Testis (tissue), 3 donors: ENCODE data around the gene HARS2. TPM values are rescaled to one million over a fixed set of nuclear protein-coding genes. Genes with fewer than 3 reads are reported as not detected.
"Not testable (repeated sequence)": the region's sequence is repeated elsewhere in the genome, so short reads cannot be mapped to it uniquely, and the experiment has no call there.

ENCODE experiments used
- DNase-seq: peaks from one replicate; pipeline ENCODE4 v3.0.0-alpha.2; 2019
- H3K27ac ChIP-seq, 2 donors: fragments of 200-600 bp; sonication (generic); one replicate each; pipeline ENCODE4 v1.5.1; 2019
- H3K27me3 ChIP-seq: fragments of 200-600 bp; sonication (generic); one replicate; pipeline ENCODE4 v1.5.1; 2019
- H3K36me3 ChIP-seq: fragments of 200-600 bp; sonication (generic); one replicate; pipeline ENCODE4 v1.5.1; 2017; ENCODE audit warnings: low read depth; ENCODE audit errors: missing control alignments
- H3K4me1 ChIP-seq: fragments of 200-600 bp; sonication (generic); one replicate; pipeline ENCODE4 v1.5.1; 2019
- H3K4me3 ChIP-seq, 2 donors: fragments of 200-600 bp; sonication (generic); one replicate each; pipeline ENCODE4 v1.5.1; 2017 to 2019
- H3K9me3 ChIP-seq: fragments of 200-600 bp; sonication (generic); one replicate; pipeline ENCODE4 v1.5.1; 2017
- POLR2A ChIP-seq: fragments of 450-650 bp; IDR thresholded peaks from one replicate; pipeline ENCODE4 v1.6.1; 2017; ENCODE audit warnings: antibody characterized with exemption, mild to moderate bottlenecking, moderate library complexity
- WGBS, 2 donors: methylation state at CpG; one replicate each; pipeline ENCODE4 v1.1.5; 2018; 5-methylcytosine and 5-hydroxymethylcytosine counted together
- intact Hi-C: fragments of 100-400 bp; cut with DNase I; formaldehyde crosslinking; loops from one replicate; pipeline ENCODE4 v1.15.1; 2023; ENCODE audit warnings: low total_unique reads
- polyA plus RNA-seq: library from polyadenylated mRNA; stranded (reverse); fragments of 350-450 nt; fragmentation: Illumina TruSeq; extraction: RNeasy Lipid Tissue Mini Kit (QIAGEN cat#74804); gene quantifications from one replicate; pipeline ENCODE4 v1.2.3, GENCODE V29; 2014; ENCODE audit warnings: low read depth, low replicate concordance; ENCODE audit not compliant: insufficient read depth
- total RNA-seq, 2 donors: library from RNA; depleted of rRNA; stranded (reverse); fragments of >200 nt; gene quantifications; one replicate each; pipeline ENCODE4 v1.2.3, GENCODE V29; 2016
- TF ChIP-seq, protein P1 (sequence below), 3 experiments: fragments of 450-650 bp in 2 of 3; fragments of 200-600 bp in 1 of 3; sonication (generic) in 1 of 3; IDR thresholded peaks; one replicate each; pipeline ENCODE4 v1.5.1; 2016 to 2019; ENCODE audit warnings: antibody characterized with exemption in 3 of 3, mild to moderate bottlenecking in 2 of 3, moderate library complexity in 1 of 3

The HARS2 gene
- total and polyA plus RNA-seq, 3 donors from 2014 or later: 30.8 to 43.1 (median 40.2) TPM

DNA sequence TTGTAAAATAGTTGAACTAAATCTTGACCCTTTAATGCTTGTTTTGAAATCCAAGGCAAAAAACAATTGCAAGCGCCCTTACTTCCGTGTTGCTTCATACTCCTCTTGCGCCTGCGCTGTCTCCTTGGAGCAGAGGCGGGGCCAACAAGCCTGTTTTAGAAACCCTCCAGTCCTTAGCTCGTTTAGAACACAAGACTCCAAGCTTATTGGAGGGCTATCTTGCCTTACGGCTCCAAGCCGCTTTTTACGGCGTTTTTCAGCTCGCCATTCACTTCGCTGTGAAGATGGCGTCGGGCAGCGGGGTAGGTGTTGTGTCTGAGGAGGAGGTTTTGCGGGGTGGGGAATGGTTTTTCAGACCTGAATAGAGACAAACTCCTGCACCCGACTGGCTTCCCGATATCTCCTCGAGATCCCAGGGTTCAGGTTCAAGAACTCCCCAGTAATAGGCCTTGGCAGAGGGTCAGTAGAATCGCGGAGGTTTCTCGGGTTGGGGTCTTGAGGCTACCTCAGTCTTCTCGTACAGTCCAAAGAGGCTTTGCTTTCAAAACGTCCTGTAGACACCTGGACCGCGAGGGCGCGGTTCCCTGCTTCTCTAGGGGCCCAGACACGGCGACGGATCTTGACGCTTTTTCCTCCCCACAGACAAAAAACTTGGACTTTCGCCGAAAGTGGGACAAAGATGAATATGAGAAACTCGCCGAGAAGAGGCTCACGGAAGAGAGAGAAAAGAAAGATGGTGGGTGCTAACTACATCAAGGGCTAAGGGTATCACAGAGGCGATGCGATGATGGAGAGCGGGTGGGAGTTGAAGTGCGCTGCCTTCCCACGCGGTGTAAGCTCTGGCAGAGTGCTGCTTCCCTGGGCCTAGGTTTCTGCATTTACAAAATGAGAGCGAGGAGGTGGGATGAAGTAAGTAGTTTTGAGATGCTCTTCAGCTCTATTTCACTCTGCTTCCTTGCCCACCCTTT is 9.2 kb downstream of the HARS2 start, which contains the start of gene ZMAT2:
Gene ZMAT2 (plus strand): TSS at position 271 of the 968 bp plus-strand sequence. CDS start 14 bp downstream, at position 285.
- peaks cover 14% of the 10 kb centered on the region for H3K4me1 ChIP-seq
- H3K27ac ChIP-seq: peak within 1 kb of the TSS; percentile 59 to 81
- peak within 1 kb of the TSS; percentile 75 to 80 for H3K4me3 ChIP-seq
- TF ChIP-seq POLR2A: no peak
- TF ChIP-seq, protein P1, sequence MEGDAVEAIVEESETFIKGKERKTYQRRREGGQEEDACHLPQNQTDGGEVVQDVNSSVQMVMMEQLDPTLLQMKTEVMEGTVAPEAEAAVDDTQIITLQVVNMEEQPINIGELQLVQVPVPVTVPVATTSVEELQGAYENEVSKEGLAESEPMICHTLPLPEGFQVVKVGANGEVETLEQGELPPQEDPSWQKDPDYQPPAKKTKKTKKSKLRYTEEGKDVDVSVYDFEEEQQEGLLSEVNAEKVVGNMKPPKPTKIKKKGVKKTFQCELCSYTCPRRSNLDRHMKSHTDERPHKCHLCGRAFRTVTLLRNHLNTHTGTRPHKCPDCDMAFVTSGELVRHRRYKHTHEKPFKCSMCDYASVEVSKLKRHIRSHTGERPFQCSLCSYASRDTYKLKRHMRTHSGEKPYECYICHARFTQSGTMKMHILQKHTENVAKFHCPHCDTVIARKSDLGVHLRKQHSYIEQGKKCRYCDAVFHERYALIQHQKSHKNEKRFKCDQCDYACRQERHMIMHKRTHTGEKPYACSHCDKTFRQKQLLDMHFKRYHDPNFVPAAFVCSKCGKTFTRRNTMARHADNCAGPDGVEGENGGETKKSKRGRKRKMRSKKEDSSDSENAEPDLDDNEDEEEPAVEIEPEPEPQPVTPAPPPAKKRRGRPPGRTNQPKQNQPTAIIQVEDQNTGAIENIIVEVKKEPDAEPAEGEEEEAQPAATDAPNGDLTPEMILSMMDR (IDR thresholded peaks at IDR 0.05): no peak
- H3K27me3 ChIP-seq: no peaks in the 10 kb centered on the region
- intact Hi-C loops: loop anchor here (10.0 kb wide), 1 partner anchor 56 kb away; the partner anchor contains the start of genes IK and NDUFA2
- 1 to 2% methylated on average over 33 to 44 of the region's 44 CpGs for WGBS, 2 donors
- H3K9me3 ChIP-seq: no peaks in the 10 kb centered on the region
- no peaks in the 10 kb centered on the region for H3K36me3 ChIP-seq
- DNase-seq: peak; percentile 98

DNA sequence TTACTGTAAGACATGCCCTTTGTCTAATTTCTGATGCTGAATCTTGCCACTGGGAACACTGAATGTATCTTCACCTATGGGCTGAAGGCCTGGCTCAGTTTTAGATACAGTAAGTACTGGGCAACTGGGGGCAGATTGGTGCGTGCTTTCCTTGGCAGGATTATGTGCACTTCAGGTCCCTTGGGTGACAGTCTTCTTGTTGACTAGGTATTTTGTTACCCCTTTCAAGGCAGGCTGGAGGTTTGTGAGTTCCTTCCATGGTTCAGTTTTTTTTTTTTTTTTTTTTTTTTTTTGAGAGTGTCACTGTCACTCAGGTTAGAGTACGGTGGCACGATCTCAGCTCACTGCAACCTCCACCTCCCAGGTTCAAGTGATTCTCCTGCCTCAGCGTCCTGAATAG is 16.6 kb downstream of the HARS2 start:
- intact Hi-C loops: loop anchor here (10.0 kb wide), 1 partner anchor 63 kb away; the partner anchor contains the start of genes IK and NDUFA2
- H3K27ac ChIP-seq: no peak overlapping the region
- no peaks in the 10 kb centered on the region for H3K36me3 ChIP-seq
- no peaks in the 10 kb centered on the region for H3K4me1 ChIP-seq
- TF ChIP-seq, protein P1 (IDR thresholded peaks at IDR 0.05): no peak
- no peak for TF ChIP-seq POLR2A
- H3K27me3 ChIP-seq: no peaks in the 10 kb centered on the region
- no peak for DNase-seq
- 91 to 92% methylated on average over 4 of the region's 4 CpGs for WGBS, 2 donors
- no peak overlapping the region for H3K4me3 ChIP-seq
- no peaks in the 10 kb centered on the region for H3K9me3 ChIP-seq

DNA sequence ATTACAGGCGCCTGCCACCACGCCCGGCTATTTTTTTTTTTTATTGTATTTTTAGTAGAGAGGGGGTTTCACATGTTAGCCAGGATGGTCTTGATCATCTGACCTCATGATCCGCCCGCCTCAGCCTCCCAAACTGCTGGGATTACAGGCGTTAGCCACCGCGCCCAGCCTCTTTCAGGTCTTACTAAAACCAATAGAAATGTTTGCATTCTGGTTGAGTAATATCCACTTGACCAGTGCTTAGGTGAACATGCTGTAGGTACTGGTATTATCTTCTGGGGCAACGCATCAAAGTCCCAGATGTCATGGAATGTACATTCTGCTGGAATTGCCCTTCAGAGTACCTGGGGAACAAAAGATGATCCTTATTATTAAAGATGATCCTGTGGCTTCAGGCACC is 17.5 kb downstream of the HARS2 start:
- not testable (repeated sequence) for H3K27ac ChIP-seq, DNase-seq, H3K4me1 ChIP-seq, H3K9me3 ChIP-seq, H3K4me3 ChIP-seq, H3K36me3 ChIP-seq, H3K27me3 ChIP-seq
- 79 to 82% methylated on average over 9 of the region's 9 CpGs for WGBS, 2 donors
- intact Hi-C loops: loop anchor here (10.0 kb wide), 1 partner anchor 64 kb away; the partner anchor contains the start of genes IK and NDUFA2

DNA sequence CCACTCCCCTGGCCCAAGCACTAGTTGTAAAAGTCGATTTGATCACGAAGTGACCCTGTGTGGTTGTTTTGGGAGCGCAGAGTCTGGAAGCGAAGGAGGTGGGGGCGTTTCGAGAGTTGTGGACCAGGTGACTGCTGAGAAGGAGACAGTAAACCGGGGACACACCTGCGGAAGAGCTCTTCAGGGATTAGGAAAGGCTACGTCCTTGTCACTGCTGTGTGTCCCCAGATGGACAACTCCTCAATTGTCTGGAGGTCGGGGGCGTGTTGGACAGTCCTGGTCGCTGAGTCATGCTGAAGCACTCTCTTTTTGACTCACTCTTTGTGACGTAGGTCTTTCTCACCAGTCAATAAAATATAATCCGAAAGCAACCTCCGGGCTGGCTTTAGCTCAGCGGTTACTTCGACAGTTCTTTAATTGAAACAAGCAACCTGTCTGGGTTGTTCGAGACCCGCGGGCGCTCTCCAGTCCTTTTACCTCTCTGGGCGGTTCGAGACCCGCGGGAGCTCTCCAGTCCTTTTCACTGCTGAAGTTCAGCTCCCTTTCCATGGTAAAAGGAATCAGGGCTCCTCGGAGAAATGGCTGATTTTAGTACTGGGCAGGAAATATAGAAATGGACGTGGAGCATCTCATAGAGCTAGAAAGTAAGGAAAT is 19.8 kb downstream of the HARS2 start:
- 2% methylated on average over 26 to 27 of the region's 27 CpGs for WGBS, 2 donors
- Histone ChIP-seq H3K27me3 (no peaks in the 10 kb centered on the region), H3K4me1 (no peaks in the 10 kb centered on the region), H3K9me3 (no peaks in the 10 kb centered on the region), H3K36me3 (no peaks in the 10 kb centered on the region), H3K27ac (peak overlapping the region; percentile 66 to 81), H3K4me3 (peak overlapping the region; percentile 54 to 64)
- intact Hi-C loops: loop anchor here (10.0 kb wide), 1 partner anchor 336 kb away; no protein-coding TSS in a partner anchor
- no peak for TF ChIP-seq POLR2A
- TF ChIP-seq, protein P1 (IDR thresholded peaks at IDR 0.05): no peak
- DNase-seq: peak; percentile 92

DNA sequence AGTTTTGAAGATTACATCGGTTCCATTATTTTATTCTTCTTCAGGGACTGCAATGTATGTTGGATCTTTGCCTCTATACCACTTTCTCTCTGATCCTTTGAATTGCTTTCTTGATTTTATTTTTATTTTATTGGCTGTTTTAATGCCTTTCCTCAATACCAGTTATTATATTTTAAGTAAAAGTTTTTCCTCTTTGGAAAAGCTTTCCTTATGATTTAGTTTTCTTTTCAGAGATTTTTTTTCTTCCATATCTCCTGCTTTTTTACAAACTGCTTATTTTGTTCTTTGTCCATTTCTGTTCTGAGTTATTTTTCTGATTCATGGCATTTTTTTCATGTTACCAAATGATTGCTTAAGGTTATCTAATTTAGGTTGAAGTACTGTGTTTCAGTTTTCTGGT is 20.5 kb downstream of the HARS2 start:
- H3K4me3 ChIP-seq: no peak overlapping the region
- intact Hi-C loops: loop anchor here (10.0 kb wide), 1 partner anchor 337 kb away; no protein-coding TSS in a partner anchor
- TF ChIP-seq, protein P1 (IDR thresholded peaks at IDR 0.05): no peak
- TF ChIP-seq POLR2A: no peak

More for the DNA sequence above, 20.5 kb downstream of the HARS2 start:
- no peaks in the 10 kb centered on the region for H3K27me3 ChIP-seq
- H3K9me3 ChIP-seq: no peaks in the 10 kb centered on the region
- H3K27ac ChIP-seq: no peak overlapping the region
- no peaks in the 10 kb centered on the region for H3K36me3 ChIP-seq
- no peaks in the 10 kb centered on the region for H3K4me1 ChIP-seq
- no peak for DNase-seq
- 67 to 70% methylated on average over 1 of the region's 1 CpG for WGBS, 2 donors
